Hypothalamus (tissue), 51 donors: Measurements from ENCODE around the gene CNST.

Experiments used
- DNase-seq, 51 donors: peaks; one replicate each; lab custom pipeline; 2025; lab: John Stamatoyannopoulos, UW

The CNST gene

GRCh38 chr1:246566128-246566812 is at the start of gene CNST, which contains the start of gene TFB2M:
CNST (plus strand) TSS chr1:246566456; CDS start chr1:246591563, 25,107 bp downstream.
TFB2M (minus strand) TSS chr1:246566261; CDS start chr1:246566138, 123 bp downstream.
- peak; percentile 79 to 99 (median 96) for DNase-seq

- no peak for DNase-seq
Measured at GRCh38 chr1:246517391-246517790, 48.9 kb upstream of the CNST start.

- no peak for DNase-seq
Measured at GRCh38 chr1:246518456-246519205, 47.6 kb upstream of the CNST start.

- no peak for DNase-seq
Measured at GRCh38 chr1:246519514-246519913, 46.7 kb upstream of the CNST start.

GRCh38 chr1:246526380-246526779 is 39.9 kb upstream of the CNST start:
- no peak for DNase-seq

GRCh38 chr1:246526915-246527314 is 39.3 kb upstream of the CNST start:
- DNase-seq, result no peak

GRCh38 chr1:246527402-246528088 is 38.7 kb upstream of the CNST start:
- no peak for DNase-seq

GRCh38 chr1:246528933-246529731 is 37.1 kb upstream of the CNST start:
- DNase-seq, result no peak

GRCh38 chr1:246530482-246530881 is 35.8 kb upstream of the CNST start:
- DNase-seq, result no peak

- no peak for DNase-seq
Measured at GRCh38 chr1:246532519-246532918, 33.7 kb upstream of the CNST start.

GRCh38 chr1:246533371-246533905 is 32.8 kb upstream of the CNST start:
- DNase-seq, result no peak

- no peak for DNase-seq
Measured at GRCh38 chr1:246534114-246534513, 32.1 kb upstream of the CNST start.

GRCh38 chr1:246537441-246537840 is 28.8 kb upstream of the CNST start:
- DNase-seq, result no peak

- DNase-seq, result no peak
Measured at GRCh38 chr1:246537887-246538286, 28.4 kb upstream of the CNST start.

GRCh38 chr1:246540738-246541491 is 25.3 kb upstream of the CNST start:
- no peak for DNase-seq

- no peak for DNase-seq
Measured at GRCh38 chr1:246544001-246544400, 22.3 kb upstream of the CNST start.

- no peak for DNase-seq
Measured at GRCh38 chr1:246549665-246550064, 16.6 kb upstream of the CNST start.

- DNase-seq, result no peak
Measured at GRCh38 chr1:246550402-246550801, 15.9 kb upstream of the CNST start.

- no peak for DNase-seq
Measured at GRCh38 chr1:246552110-246552509, 14.1 kb upstream of the CNST start.

GRCh38 chr1:246554201-246554600 is 12.1 kb upstream of the CNST start:
- no peak for DNase-seq
